GM04504 (cell line): ENCODE results near the gene CRPPA.
"Not testable (repeated sequence)": the region's sequence is repeated elsewhere in the genome, so short reads cannot be mapped to it uniquely, and the experiment has no call there.

ENCODE experiments used
- DNase-seq: peaks from one replicate; pipeline ENCODE4 v3.0.0-alpha.2; 2012; ENCODE audit warnings: low read depth

The CRPPA gene

DNA sequence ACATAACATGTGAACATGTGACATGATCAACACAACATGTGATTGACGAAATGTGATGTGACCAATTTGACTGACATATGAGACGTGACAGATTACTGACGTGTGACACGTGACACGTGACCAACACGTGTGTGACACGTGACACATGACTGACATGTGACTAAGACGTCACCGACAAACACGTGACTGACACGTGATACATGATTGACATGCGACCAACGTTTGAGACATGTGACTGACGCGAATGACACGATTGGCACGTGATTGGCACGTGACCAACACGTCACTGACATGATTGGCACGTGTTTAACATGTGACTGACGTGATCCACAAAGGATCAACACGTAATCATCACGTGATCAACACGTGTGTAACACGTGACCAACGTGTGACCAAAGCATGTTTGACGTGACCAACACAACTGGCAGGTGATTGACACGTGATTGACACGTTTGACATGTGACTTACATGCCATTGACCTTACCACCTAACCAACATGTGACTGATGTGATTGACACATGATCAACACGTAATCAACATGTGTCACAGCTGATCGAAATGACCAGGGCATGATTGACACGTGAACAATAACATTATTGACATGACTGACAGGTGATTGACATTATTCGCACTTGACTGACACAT is 23.7 kb downstream of the CRPPA start:
- DNase-seq = no peak

DNA sequence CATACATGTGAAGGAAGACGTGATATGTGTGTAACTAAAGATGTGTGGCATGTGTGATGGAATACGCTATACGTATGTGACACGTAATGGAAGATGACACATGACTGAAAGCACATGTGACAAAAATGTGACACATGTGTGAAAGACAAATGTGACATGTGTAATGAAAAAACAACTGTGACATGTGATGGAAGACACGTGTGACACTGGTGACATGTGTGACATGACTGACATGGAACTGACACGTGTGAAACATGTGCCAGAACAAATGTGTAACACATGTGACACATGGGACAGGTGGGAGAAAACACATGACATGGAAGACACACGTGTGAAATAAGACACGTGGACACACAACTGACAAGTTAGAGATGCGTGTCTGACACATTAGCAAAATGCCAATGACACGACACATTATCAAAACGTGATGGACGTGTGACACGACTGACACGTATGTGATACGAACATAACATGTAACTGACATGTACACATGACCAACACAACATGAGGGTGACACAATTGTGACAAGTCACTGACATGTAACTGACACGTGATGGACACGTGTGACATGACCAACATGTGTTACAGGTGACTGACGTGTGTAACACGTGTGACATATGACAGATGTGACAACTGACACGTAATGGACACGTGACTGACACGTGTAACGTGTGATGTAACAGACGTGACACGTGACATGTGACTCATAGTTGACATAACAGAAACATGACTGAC is 24.4 kb downstream of the CRPPA start:
- DNase-seq = no peak

DNA sequence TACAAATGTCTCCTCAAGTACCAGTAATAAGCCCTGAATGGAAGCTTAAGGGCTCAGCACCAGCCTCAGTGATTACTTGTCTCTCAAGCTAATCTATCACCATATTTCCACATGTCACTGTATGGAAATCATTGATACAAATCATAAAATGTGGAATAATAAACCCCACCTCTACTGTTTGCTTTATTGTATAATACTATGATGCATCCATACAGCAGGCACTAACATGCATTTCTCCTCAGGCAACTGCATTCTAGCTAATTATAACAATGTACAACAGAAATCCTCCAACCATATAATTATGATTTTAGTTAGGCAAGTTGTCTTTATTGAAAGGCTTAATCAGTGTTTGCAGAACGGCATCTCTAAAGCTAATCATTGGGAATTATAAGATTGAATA is 26.2 kb downstream of the CRPPA start:
- DNase-seq = no peak

DNA sequence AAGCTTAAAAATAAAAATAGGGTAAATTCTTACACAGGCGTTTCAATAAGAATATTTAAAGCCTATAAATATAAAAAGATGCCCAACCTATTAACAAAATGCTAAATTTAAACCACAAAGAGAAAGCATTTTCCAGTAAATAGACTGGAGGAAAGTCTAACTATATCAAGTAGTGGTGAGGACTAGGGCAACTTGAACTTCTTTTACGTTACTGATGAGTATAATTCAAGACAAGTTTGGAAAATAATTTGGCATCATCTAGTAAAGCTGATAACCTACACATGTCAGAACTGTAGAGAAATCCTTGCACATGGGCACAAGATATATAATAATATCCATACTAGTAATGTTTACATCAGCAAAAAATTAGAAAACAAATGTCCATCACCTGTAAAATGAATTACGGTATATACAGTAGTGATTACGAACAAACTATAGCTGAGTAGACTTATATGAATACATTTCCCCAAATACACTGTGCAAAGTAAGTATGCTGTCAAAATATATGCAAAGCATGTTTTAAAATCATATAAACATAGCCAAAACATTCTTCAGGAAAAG is 27.4 kb downstream of the CRPPA start:
- DNase-seq = no peak

DNA sequence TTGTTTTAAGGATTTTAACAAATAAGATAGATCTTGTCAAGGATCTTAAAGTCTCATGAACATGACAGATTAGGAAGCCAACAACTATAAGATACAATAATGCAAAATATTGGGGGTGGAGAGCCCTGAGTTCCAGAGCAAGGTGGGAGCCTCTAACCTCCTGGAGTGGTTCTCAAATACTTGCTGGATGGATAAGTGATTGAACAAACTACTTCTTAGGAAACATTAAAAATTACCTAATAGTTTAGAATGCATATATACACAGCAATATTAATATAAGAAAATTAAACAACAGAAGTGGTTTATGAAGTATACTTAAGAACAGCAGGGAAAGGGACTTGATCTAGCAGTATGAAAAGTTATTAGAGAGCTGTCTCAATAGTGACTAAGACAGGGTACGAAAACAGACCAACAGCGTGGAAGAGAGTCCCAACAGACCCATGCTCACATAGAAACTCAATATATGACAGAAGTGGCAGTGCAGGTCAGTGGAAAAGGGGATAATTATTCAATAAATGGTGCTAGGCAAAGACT is 28.3 kb downstream of the CRPPA start:
- DNase-seq = no peak

DNA sequence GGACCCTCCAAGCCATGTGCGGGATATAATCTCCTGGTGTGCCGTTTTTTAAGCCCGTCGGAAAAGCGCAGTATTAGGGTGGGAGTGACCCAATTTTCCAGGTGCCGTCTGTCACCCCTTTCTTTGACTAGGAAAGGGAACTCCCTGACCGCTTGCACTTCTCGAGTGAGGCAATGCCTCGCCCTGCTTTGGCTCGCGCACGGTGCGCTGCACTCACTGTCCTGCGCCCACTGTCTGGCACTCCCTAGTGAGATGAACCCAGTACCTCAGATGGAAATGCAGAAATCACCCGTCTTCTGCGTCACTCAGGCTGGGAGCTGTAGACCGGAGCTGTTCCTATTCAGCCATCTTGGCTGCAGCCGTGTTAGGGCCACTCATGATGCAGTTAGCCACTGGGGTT is 37.6 kb downstream of the CRPPA start:
- not testable (repeated sequence) for DNase-seq

DNA sequence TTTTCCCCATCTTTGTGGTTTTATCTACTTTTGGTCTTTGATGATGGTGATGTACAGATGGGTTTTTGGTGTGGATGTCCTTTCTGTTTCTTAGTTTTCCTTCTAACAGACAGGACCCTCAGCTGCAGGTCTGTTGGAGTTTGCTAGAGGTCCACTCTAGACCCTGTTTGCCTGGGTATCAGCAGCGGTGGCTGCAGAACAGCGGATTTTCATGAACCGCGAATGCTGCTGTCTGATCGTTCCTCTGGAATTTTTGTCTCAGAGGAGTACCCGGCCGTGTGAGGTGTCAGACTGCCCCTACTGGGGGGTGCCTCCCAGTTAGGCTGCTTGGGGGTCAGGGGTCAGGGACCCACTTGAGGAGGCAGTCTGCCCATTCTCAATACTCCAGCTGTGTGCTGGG is 38.2 kb downstream of the CRPPA start:
- DNase-seq = not testable (repeated sequence)
